AG08396 (cell line): ENCODE measurements around the gene TIPARP.

ENCODE experiments used
- DNase-seq: peaks from one replicate; pipeline ENCODE4 v3.0.0; 2012; ENCODE audit warnings: low spot score, mixed read lengths

TIPARP gene

GRCh38 chr3:156741935-156742334 lies 67.5 kb downstream of the TIPARP start:
- DNase-seq, result no peak

- no peak for DNase-seq
Measured at GRCh38 chr3:156742401-156742800, 68.0 kb downstream of the TIPARP start.

GRCh38 chr3:156743859-156744258 lies 69.5 kb downstream of the TIPARP start:
- no peak for DNase-seq

- no peak for DNase-seq
Measured at GRCh38 chr3:156744631-156745030, 70.2 kb downstream of the TIPARP start.

GRCh38 chr3:156745766-156746165 lies 71.4 kb downstream of the TIPARP start:
- no peak for DNase-seq

- no peak for DNase-seq
Measured at GRCh38 chr3:156747046-156747445, 72.7 kb downstream of the TIPARP start.

- DNase-seq, result peak; percentile 26
Measured at GRCh38 chr3:156749244-156749643, 74.9 kb downstream of the TIPARP start.

- DNase-seq, result no peak
Measured at GRCh38 chr3:156750191-156750873, 75.9 kb downstream of the TIPARP start.

- DNase-seq, result no peak
Measured at GRCh38 chr3:156750874-156751245, 76.5 kb downstream of the TIPARP start.

- peak; percentile 84 for DNase-seq
Measured at GRCh38 chr3:156751461-156752025, 77.2 kb downstream of the TIPARP start.
